Measurements from ENCODE around the gene CPAMD8.

DNA sequence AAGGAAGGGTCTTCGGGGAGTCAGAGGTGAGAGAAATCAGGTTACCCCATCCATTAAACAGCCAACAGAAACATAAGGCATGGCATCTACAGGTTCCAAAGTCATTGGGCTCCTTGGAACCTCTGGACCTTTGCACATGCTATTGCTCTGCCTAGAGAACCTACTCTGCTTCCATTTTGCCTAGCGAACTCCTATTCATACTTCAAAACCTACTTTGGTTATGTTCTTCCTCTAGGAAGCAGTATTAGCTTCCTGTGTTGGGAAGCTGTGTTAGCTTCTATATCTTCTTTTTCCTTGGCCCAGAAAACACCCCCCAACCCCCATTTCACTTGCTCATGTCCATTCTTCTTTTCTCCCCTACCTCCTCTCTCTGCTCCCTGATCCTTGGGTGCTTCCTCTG, 98.3 kb downstream of the CPAMD8 start:
- no peak for TF ChIP-seq EZH2phosphoT487 (IDR thresholded peaks at IDR 0.05; ENCODE audit: borderline replicate concordance, low read length)
- TF ChIP-seq, protein P1, sequence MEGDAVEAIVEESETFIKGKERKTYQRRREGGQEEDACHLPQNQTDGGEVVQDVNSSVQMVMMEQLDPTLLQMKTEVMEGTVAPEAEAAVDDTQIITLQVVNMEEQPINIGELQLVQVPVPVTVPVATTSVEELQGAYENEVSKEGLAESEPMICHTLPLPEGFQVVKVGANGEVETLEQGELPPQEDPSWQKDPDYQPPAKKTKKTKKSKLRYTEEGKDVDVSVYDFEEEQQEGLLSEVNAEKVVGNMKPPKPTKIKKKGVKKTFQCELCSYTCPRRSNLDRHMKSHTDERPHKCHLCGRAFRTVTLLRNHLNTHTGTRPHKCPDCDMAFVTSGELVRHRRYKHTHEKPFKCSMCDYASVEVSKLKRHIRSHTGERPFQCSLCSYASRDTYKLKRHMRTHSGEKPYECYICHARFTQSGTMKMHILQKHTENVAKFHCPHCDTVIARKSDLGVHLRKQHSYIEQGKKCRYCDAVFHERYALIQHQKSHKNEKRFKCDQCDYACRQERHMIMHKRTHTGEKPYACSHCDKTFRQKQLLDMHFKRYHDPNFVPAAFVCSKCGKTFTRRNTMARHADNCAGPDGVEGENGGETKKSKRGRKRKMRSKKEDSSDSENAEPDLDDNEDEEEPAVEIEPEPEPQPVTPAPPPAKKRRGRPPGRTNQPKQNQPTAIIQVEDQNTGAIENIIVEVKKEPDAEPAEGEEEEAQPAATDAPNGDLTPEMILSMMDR (conservative IDR thresholded peaks at IDR 0.05; ENCODE audit: low read depth, low read length) = no peak

Data from PC-3 (cell line).